GM12878 (cell line): ENCODE results near the gene TCF4. TPM values are rescaled to one million over a fixed set of nuclear protein-coding genes. Genes with fewer than 3 reads are reported as not detected.

ENCODE experiments used
- ATAC-seq: fragments of 200-7000 bp; cut with Tn5 transposase; 3 replicates; pipeline ENCODE4 v1.9.1; 2020; ENCODE audit warnings: mild to moderate bottlenecking, moderate library complexity
- BruUV-seq: library from RNA; stranded (reverse); fragments of 400-500 nt; replicated peaks from 2 replicates; lab custom pipeline; 2021; lab: Mats Ljungman, UMichigan
- CTCF ChIA-PET: fragments of 300-600 bp; sonication (Branson Sonifier 250); formaldehyde crosslinking; extraction: SDS; loops from one replicate; lab custom pipeline; 2021; ENCODE audit warnings: inconsistent platforms; lab: Yijun Ruan, JAX
- POLR2A ChIA-PET: fragments of 350-600 bp; formaldehyde crosslinking; extraction: SDS; loops from one replicate; lab custom pipeline; 2021; ENCODE audit warnings: inconsistent platforms; lab: Charles Lee
- RAD21 ChIA-PET: fragments of 300-600 bp; sonication (Branson Sonifier 250); formaldehyde crosslinking; loops from one replicate; lab custom pipeline; 2023; ENCODE audit warnings: antibody characterized with exemption; ENCODE audit not compliant: unreplicated experiment; lab: Charles Lee
- SMC1A ChIA-PET: fragments of 300-600 bp; sonication (Branson Sonifier 250); formaldehyde crosslinking; loops from one replicate; lab custom pipeline; 2023; ENCODE audit not compliant: unreplicated experiment, uncharacterized antibody; lab: Charles Lee
- DNase-seq: peaks from one replicate; pipeline ENCODE4 v3.0.0-alpha.2; 2011; ENCODE audit warnings: low read depth, low spot score
- FAIRE-seq: peaks from 3 replicates; lab custom pipeline; 2011; peaks lifted over from hg19 to GRCh38; lab: Jason Lieb, UNC
- H2AFZ ChIP-seq: 2 replicates; pipeline ENCODE4 v1.6.0; 2011; ENCODE audit warnings: low read depth, low read length, control low read depth; ENCODE audit not compliant: control insufficient read depth
- H3K27ac ChIP-seq: 2 replicates; pipeline ENCODE4 v1.5.1; 2011; ENCODE audit warnings: control low read depth; ENCODE audit not compliant: control insufficient read depth, insufficient read depth
- H3K27me3 ChIP-seq, 2 experiments: replicated peaks in 1 of 2; 2 replicates each; pipeline versions ENCODE4 v1.6.0 to v1.6.1; 2011; ENCODE audit warnings: low read length in 1 of 2; ENCODE audit not compliant: control insufficient read depth in 2 of 2, insufficient read depth in 2 of 2
- H3K36me3 ChIP-seq, 2 experiments: 2 replicates each; pipeline ENCODE4 v1.5.1; 2011; ENCODE audit warnings: low read length in 1 of 2; ENCODE audit not compliant: control insufficient read depth in 2 of 2, insufficient read depth in 2 of 2
- H3K4me1 ChIP-seq: 2 replicates; pipeline ENCODE4 v1.6.1; 2011; ENCODE audit warnings: mild to moderate bottlenecking, low read length, moderate library complexity, mixed read lengths; ENCODE audit not compliant: control insufficient read depth, insufficient read depth
- H3K4me2 ChIP-seq: 2 replicates; pipeline ENCODE4 v1.6.0; 2011; ENCODE audit warnings: control low read depth; ENCODE audit not compliant: control insufficient read depth, insufficient read depth
- H3K4me3 ChIP-seq: fragments of 200-600 bp; sonication (generic); 2 replicates; pipeline ENCODE4 v1.5.1; 2016
- H3K79me2 ChIP-seq: 2 replicates; pipeline ENCODE4 v1.6.0; 2011; ENCODE audit warnings: low read length; ENCODE audit not compliant: control insufficient read depth, insufficient read depth
- H3K9ac ChIP-seq: 2 replicates; pipeline ENCODE4 v1.8.0; 2011; ENCODE audit warnings: low read length, control low read depth, mixed read lengths; ENCODE audit not compliant: control insufficient read depth, insufficient read depth
- H3K9me3 ChIP-seq: replicated peaks from 3 replicates; pipeline ENCODE4 v1.5.1; 2011; ENCODE audit warnings: mild to moderate bottlenecking, low read length; ENCODE audit not compliant: control insufficient read depth, insufficient read depth
- H4K20me1 ChIP-seq: 2 replicates; pipeline ENCODE4 v1.6.0; 2011; ENCODE audit not compliant: control insufficient read depth, insufficient read depth
- BRCA1 ChIP-seq: IDR thresholded peaks from 2 replicates; pipeline ENCODE4 v1.6.1; 2011; ENCODE audit warnings: low read depth, low read length, improper control_type of control experiment
- DPF2 ChIP-seq: fragments of 450-650 bp; IDR thresholded peaks from 2 replicates; pipeline ENCODE4 v1.6.1; 2017; ENCODE audit warnings: mild to moderate bottlenecking
- EED ChIP-seq: sonication (generic); IDR thresholded peaks from 2 replicates; pipeline ENCODE4 v1.6.1; 2016; ENCODE audit warnings: antibody characterized with exemption, low read depth
- EP300 ChIP-seq, 2 experiments: fragments of 150-350 bp in 1 of 2; IDR thresholded peaks; 2 replicates each; pipeline ENCODE4 v1.6.1; 2011 to 2012; ENCODE audit warnings: low read depth in 2 of 2, low read length in 2 of 2, borderline replicate concordance in 1 of 2, improper control_type of control experiment in 1 of 2, inconsistent platforms in 1 of 2; ENCODE audit not compliant: control insufficient read depth in 1 of 2
- FOXM1 ChIP-seq: IDR thresholded peaks from 2 replicates; pipeline ENCODE4 v1.6.1; 2012; ENCODE audit warnings: low read depth, mild to moderate bottlenecking, inconsistent platforms, low read length, moderate library complexity
- IKZF2 ChIP-seq, 2 experiments: fragments of 450-650 bp; IDR thresholded peaks; 2 replicates each; pipeline ENCODE4 v1.6.1; 2017; ENCODE audit warnings: mild to moderate bottlenecking in 2 of 2, moderate library complexity in 2 of 2
- NFIC ChIP-seq: IDR thresholded peaks from 2 replicates; pipeline ENCODE4 v1.6.1; 2012; ENCODE audit warnings: low read depth, mild to moderate bottlenecking, inconsistent platforms, low read length, moderate library complexity
- SMAD5 ChIP-seq: IDR thresholded peaks from 2 replicates; pipeline ENCODE4 v1.6.1; 2016; ENCODE audit warnings: antibody characterized with exemption, low read depth
- SREBF1 ChIP-seq: IDR thresholded peaks from 2 replicates; pipeline ENCODE4 v1.6.1; 2012; ENCODE audit warnings: mild to moderate bottlenecking, low read length
- TBL1XR1 ChIP-seq: IDR thresholded peaks from 2 replicates; pipeline ENCODE4 v1.6.1; 2012; ENCODE audit warnings: low read depth, low read length, improper control_type of control experiment
- TCF12 ChIP-seq: IDR thresholded peaks from 2 replicates; pipeline ENCODE4 v1.6.1; 2011; ENCODE audit warnings: low read depth, mild to moderate bottlenecking, low read length
- TCF3 ChIP-seq: IDR thresholded peaks from 2 replicates; pipeline ENCODE4 v1.6.1; 2012; ENCODE audit warnings: low read depth, mild to moderate bottlenecking, low read length, borderline replicate concordance; ENCODE audit not compliant: insufficient read depth
- ZNF217 ChIP-seq: fragments of 450-650 bp; IDR thresholded peaks from 2 replicates; pipeline ENCODE4 v1.6.1; 2017; ENCODE audit warnings: antibody characterized with exemption, mild to moderate bottlenecking
- WGBS: methylation state at CpG from one replicate; pipeline ENCODE4 v1.1.6; 2016; ENCODE audit warnings: low lambda C conversion rate; ENCODE audit not compliant: insufficient replicate concordance, insufficient coverage; ENCODE audit errors: missing lambda C conversion rate; 5-methylcytosine and 5-hydroxymethylcytosine counted together
- in situ Hi-C: fragments of 300-500 bp; cut with MboI; formaldehyde crosslinking; loops from 9 replicates; pipeline ENCODE4 v1.14.3; 2018; ENCODE audit warnings: mixed read lengths
- intact Hi-C: fragments of 100-400 bp; cut with micrococcal nuclease; formaldehyde crosslinking; loops from one replicate; pipeline ENCODE4 v1.14.2; 2022; ENCODE audit not compliant: unreplicated experiment
- polyA plus RNA-seq, 11 experiments: library from polyadenylated mRNA; depleted of rRNA in 4 of 11; unstranded in 6 of 11; stranded (reverse) in 5 of 11; fragments of >200 nt; fragmentation: Nextera tagmentation in 4 of 11; fragmentation: Illumina TruSeq in 1 of 11; extraction: Ambion mirVana in 4 of 11; extraction: Trizol in 1 of 11; gene quantifications; 1 replicate in 1 of 11; 2 replicates in 10 of 11; pipeline versions ENCODE4 v1.2.1 to v1.2.3, GENCODE V29; 2011 to 2016; ENCODE audit warnings: inconsistent platforms in 2 of 11, missing spikeins in 2 of 11, low read depth in 1 of 11
- total RNA-seq, 4 experiments: library from RNA; depleted of rRNA in 3 of 4; stranded (reverse); fragments of >200 nt in 3 of 4; fragmentation: Illumina TruSeq in 1 of 4; extraction: Trizol in 1 of 4; gene quantifications; 2 replicates each; pipeline versions ENCODE4 v1.2.1 to v1.2.3, GENCODE V29; 2013 to 2021
- TF ChIP-seq, protein P1 (sequence below): IDR thresholded peaks from 2 replicates; pipeline ENCODE4 v1.6.1; 2012; ENCODE audit warnings: low read length, inconsistent platforms
- TF ChIP-seq, protein P2 (sequence below): fragments of 450-650 bp; IDR thresholded peaks from 2 replicates; pipeline ENCODE4 v1.6.1; 2017; ENCODE audit warnings: mild to moderate bottlenecking
- TF ChIP-seq, protein P3 (sequence below): fragments of 450-650 bp; IDR thresholded peaks from 2 replicates; pipeline ENCODE4 v1.6.1; 2017; ENCODE audit warnings: mild to moderate bottlenecking, low read depth, inconsistent platforms; ENCODE audit not compliant: poor library complexity, severe bottlenecking

Gene TCF4
- total and polyA plus RNA-seq, 10 of the 15 experiments (the other 5 are each of a cell fraction or from before 2014, with no cell fraction given): 15.2 to 94.0 (median 31.5) TPM

DNA sequence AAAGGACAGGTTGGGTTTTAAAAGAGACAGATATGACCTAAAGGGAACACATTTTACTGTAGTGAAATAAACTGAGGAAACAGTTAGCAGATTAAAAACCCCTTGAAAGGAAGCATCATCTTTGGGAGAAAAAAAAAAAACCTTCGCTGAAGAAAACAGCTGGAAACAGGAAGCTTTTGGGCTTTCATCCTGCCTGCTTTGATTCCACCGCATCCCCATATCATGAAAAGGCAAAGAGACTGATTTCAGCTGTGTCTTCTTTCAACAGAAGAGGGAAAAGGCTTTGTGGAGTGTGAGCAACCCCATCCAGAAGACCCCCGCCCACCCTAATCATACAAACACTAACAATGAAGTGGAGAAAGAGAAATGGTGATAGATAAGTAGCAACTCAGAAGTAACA is 86.4 kb downstream of the TCF4 start (continued):
- TF ChIP-seq TBL1XR1 (no peak), TCF3 (no peak)
- TF ChIP-seq, protein P1, sequence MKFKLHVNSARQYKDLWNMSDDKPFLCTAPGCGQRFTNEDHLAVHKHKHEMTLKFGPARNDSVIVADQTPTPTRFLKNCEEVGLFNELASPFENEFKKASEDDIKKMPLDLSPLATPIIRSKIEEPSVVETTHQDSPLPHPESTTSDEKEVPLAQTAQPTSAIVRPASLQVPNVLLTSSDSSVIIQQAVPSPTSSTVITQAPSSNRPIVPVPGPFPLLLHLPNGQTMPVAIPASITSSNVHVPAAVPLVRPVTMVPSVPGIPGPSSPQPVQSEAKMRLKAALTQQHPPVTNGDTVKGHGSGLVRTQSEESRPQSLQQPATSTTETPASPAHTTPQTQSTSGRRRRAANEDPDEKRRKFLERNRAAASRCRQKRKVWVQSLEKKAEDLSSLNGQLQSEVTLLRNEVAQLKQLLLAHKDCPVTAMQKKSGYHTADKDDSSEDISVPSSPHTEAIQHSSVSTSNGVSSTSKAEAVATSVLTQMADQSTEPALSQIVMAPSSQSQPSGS: no peak

DNA sequence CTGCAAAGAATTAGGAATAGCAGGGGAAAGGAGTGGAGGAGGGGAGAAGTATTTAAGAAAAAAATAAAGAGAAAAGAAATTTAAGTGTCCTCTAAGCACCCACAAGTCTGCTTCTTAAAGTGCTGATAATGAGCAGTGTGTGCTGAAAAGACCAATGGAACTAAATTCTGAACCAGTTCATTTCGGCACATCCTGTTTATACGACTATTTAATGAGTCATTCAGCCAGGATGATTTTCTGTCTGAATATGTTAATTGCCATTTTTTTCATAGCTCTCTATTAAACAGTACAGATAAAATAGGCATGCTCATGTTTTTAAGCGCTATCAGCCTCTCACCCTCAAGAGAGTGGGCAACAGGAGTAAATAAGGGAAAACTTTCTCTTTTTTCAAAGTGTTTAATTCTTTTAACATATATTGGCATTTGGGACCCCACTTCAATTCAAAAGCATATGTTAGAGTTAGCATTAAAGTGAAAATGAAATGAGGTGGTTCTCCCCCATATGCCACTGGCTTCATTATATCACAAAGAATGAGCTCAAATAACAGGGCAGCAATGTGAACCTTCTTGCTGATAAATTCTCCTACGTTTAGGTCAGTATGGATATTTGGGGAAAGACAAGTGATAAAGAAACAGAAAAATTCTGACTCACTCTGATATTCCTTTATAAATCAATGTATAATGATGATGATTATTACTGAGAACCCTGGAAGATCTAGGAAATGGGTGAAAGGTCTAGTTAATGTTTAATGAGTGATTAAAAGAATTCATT is 87.5 kb downstream of the TCF4 start:
- ATAC-seq: no peak
- 34% methylated on average over 4 of the region's 4 CpGs for whole genome bisulfite sequencing
- TF ChIP-seq, protein P2, sequence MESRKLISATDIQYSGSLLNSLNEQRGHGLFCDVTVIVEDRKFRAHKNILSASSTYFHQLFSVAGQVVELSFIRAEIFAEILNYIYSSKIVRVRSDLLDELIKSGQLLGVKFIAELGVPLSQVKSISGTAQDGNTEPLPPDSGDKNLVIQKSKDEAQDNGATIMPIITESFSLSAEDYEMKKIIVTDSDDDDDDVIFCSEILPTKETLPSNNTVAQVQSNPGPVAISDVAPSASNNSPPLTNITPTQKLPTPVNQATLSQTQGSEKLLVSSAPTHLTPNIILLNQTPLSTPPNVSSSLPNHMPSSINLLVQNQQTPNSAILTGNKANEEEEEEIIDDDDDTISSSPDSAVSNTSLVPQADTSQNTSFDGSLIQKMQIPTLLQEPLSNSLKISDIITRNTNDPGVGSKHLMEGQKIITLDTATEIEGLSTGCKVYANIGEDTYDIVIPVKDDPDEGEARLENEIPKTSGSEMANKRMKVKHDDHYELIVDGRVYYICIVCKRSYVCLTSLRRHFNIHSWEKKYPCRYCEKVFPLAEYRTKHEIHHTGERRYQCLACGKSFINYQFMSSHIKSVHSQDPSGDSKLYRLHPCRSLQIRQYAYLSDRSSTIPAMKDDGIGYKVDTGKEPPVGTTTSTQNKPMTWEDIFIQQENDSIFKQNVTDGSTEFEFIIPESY: no peak
- TF ChIP-seq ZNF217: no peak
- no peak for TF ChIP-seq NFIC
- no peak for TF ChIP-seq IKZF2 (IDR thresholded peaks at IDR 0.05)
- no peak for TF ChIP-seq EED
- no peak for TF ChIP-seq EP300 (IDR thresholded peaks at IDR 0.05; ENCODE audit: borderline replicate concordance in 1 of 2, control insufficient read depth in 1 of 2, low read depth in 2 of 2, low read length in 2 of 2)
- TF ChIP-seq BRCA1: no peak
- no peak for TF ChIP-seq DPF2
- TF ChIP-seq SMAD5: no peak
- no peak for TF ChIP-seq TCF12
- TF ChIP-seq SREBF1: no peak
- TF ChIP-seq FOXM1: no peak
- TF ChIP-seq, protein P1: no peak
- TF ChIP-seq, protein P3, sequence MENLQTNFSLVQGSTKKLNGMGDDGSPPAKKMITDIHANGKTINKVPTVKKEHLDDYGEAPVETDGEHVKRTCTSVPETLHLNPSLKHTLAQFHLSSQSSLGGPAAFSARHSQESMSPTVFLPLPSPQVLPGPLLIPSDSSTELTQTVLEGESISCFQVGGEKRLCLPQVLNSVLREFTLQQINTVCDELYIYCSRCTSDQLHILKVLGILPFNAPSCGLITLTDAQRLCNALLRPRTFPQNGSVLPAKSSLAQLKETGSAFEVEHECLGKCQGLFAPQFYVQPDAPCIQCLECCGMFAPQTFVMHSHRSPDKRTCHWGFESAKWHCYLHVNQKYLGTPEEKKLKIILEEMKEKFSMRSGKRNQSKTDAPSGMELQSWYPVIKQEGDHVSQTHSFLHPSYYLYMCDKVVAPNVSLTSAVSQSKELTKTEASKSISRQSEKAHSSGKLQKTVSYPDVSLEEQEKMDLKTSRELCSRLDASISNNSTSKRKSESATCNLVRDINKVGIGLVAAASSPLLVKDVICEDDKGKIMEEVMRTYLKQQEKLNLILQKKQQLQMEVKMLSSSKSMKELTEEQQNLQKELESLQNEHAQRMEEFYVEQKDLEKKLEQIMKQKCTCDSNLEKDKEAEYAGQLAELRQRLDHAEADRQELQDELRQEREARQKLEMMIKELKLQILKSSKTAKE: no peak

More for the DNA sequence above, 87.5 kb downstream of the TCF4 start:
- Histone ChIP-seq H3K4me3 (no peak overlapping the region), H3K4me1 (no peaks in the 10 kb centered on the region), H3K79me2 (no peaks in the 10 kb centered on the region), H3K27me3 (no peaks in the 10 kb centered on the region; a peak in 2 of 4 replicates), H3K4me2 (no peak overlapping the region), H4K20me1 (no peaks in the 10 kb centered on the region), H3K27ac (no peak overlapping the region), H3K9me3 (no peaks in the 10 kb centered on the region), H2AFZ (no peak overlapping the region), H3K36me3 (no peaks in the 10 kb centered on the region), H3K9ac (no peak overlapping the region)
- POLR2A ChIA-PET: no interaction called here
- DNase-seq: no peak
- BruUV-seq: no TSS peak
- intact Hi-C loops (loop anchor here (10.0 kb wide), 1 partner anchor 266 kb away; no protein-coding TSS in a partner anchor), in situ Hi-C loops (no loop called here)
- RAD21 ChIA-PET: no interaction called here
- SMC1A ChIA-PET: no interaction called here
- CTCF ChIA-PET: no interaction called here
- FAIRE-seq: no peak
